Measurements from ENCODE around the gene MAGEA11.

DNA sequence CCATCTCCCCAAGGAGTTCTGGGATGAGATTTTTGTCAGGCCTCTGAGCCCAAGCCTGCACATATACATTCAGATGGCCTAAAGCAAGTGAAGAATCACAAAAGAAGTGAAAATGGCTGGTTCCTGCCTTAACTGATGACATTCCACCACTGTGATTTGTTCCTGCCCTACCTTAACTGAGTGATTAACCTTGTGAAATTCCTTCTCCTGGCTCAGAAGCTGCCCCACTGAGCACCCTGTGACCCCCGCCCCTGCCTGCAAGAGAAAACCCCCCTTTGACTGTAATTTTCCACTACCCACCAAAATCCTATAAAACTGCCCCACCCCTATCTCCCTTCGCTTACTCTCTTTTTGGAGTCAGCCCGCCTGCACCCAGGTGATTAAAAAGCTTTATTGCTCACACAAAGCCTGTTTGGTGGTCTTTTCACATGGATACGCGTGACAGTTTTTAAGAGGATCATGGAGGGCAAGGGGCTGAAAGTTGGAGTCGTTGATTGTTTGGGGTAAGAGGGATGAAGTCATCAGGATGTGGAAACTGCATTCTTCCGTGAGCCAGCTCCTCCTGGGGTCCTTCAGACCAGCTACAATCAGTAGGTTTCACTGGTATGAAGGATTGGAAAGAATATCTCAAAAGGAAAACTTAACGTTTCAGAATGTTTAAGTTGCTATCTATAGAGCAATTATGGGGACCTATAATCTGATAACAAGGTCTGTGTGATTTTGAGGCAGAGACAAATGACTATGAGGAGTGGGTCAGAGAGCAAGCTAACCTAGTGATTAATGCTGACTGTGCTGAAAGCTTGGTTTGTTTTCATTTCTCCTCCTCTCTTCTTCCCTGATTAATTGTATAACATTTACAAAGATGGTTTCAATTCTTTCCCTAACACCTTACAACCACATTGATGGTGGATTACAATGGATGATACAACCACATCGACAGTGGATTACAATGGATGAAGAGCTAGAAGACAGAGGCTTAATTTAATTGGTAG, 28.6 kb upstream of the MAGEA11 start:
- TF ChIP-seq CTCF (IDR thresholded peaks at IDR 0.05) (no peak), POLR2AphosphoS5 (IDR thresholded peaks at IDR 0.05) (no peak)
